Osteocyte (in vitro differentiated cells): ENCODE data around the gene PHACTR1. TPM values are rescaled to one million over a fixed set of nuclear protein-coding genes. Genes with fewer than 3 reads are reported as not detected.

Experiments
- DNase-seq: peaks from one replicate; pipeline ENCODE4 v3.0.0; 2021; ENCODE audit warnings: mixed read lengths; ENCODE audit not compliant: unreplicated experiment; ENCODE audit errors: extremely low spot score
- H3K27ac Mint-ChIP-seq: one replicate; pipeline ENCODE4 v1.8.0; 2021; ENCODE audit warnings: mild to moderate bottlenecking, mixed read lengths; ENCODE audit not compliant: unreplicated experiment
- H3K27me3 Mint-ChIP-seq: one replicate; pipeline ENCODE4 v1.8.0; 2021; ENCODE audit warnings: mixed read lengths; ENCODE audit not compliant: unreplicated experiment
- H3K36me3 Mint-ChIP-seq: one replicate; pipeline ENCODE4 v1.8.0; 2021; ENCODE audit warnings: mixed read lengths; ENCODE audit not compliant: unreplicated experiment
- H3K4me1 Mint-ChIP-seq: one replicate; pipeline ENCODE4 v1.8.0; 2021; ENCODE audit warnings: mixed read lengths; ENCODE audit not compliant: unreplicated experiment
- H3K4me3 Mint-ChIP-seq: one replicate; pipeline ENCODE4 v1.8.0; 2021; ENCODE audit warnings: mild to moderate bottlenecking, moderate library complexity, mixed read lengths; ENCODE audit not compliant: unreplicated experiment
- H3K9me3 Mint-ChIP-seq: one replicate; pipeline ENCODE4 v1.8.0; 2021; ENCODE audit warnings: mixed read lengths; ENCODE audit not compliant: unreplicated experiment
- total RNA-seq: library from RNA; stranded (reverse); gene quantifications from 2 replicates; pipeline ENCODE4 v1.2.1, GENCODE V29; 2021
- TF ChIP-seq, protein P1 (sequence below): fragments of 200-600 bp; sonication (generic); IDR thresholded peaks from 2 replicates; pipeline ENCODE4 v1.5.0; 2021; ENCODE audit warnings: antibody characterized with exemption, mild to moderate bottlenecking, moderate library complexity

Gene PHACTR1
- total RNA-seq, 1 donor from 2014 or later, result 1.0 TPM

GRCh38 chr6:12804952-12805645 is 88.5 kb downstream of the PHACTR1 start:
- TF ChIP-seq, protein P1, sequence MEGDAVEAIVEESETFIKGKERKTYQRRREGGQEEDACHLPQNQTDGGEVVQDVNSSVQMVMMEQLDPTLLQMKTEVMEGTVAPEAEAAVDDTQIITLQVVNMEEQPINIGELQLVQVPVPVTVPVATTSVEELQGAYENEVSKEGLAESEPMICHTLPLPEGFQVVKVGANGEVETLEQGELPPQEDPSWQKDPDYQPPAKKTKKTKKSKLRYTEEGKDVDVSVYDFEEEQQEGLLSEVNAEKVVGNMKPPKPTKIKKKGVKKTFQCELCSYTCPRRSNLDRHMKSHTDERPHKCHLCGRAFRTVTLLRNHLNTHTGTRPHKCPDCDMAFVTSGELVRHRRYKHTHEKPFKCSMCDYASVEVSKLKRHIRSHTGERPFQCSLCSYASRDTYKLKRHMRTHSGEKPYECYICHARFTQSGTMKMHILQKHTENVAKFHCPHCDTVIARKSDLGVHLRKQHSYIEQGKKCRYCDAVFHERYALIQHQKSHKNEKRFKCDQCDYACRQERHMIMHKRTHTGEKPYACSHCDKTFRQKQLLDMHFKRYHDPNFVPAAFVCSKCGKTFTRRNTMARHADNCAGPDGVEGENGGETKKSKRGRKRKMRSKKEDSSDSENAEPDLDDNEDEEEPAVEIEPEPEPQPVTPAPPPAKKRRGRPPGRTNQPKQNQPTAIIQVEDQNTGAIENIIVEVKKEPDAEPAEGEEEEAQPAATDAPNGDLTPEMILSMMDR, result no peak
- DNase-seq, result no peak
- Mint-ChIP-seq H3K4me1 (no peaks in the 10 kb centered on the region), H3K4me3 (no peak overlapping the region), H3K27ac (no peak overlapping the region), H3K36me3 (no peaks in the 10 kb centered on the region), H3K27me3 (peaks cover 6% of the 10 kb centered on the region), H3K9me3 (no peaks in the 10 kb centered on the region)

- H3K36me3 Mint-ChIP-seq, result no peaks in the 10 kb centered on the region
- H3K9me3 Mint-ChIP-seq, result no peaks in the 10 kb centered on the region
- DNase-seq, result no peak
- no peaks in the 10 kb centered on the region for H3K4me1 Mint-ChIP-seq
- peaks cover 6% of the 10 kb centered on the region for H3K27me3 Mint-ChIP-seq
- no peak overlapping the region for H3K27ac Mint-ChIP-seq
- TF ChIP-seq, protein P1, result no peak
- no peak overlapping the region for H3K4me3 Mint-ChIP-seq
These were observed 89.6 kb downstream of the PHACTR1 start for GRCh38 chr6:12806136-12806535.

DNA sequence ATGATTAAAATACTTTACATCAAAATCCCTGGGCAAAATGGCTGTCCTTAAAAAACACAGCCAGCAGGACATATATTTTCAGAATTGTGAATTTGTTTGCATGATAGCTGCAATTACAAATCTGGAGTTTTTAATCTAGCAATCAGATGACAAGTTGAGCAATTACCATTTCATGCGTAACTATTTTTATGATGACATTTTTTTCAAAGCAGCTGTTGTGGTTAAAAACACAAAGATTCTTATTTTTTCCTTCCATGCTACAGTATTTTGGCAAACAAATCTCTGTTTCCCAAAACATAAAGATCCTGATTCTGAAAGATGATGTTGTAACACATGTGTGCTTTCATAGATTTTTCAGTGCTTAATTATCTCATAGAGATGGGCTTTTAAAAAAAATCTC is 90.2 kb downstream of the PHACTR1 start:
- TF ChIP-seq, protein P1, result no peak
- no peak for DNase-seq
- Mint-ChIP-seq H3K36me3 (no peaks in the 10 kb centered on the region), H3K9me3 (no peaks in the 10 kb centered on the region), H3K27me3 (peaks cover 6% of the 10 kb centered on the region), H3K27ac (no peak overlapping the region), H3K4me3 (no peak overlapping the region), H3K4me1 (no peaks in the 10 kb centered on the region)

- Mint-ChIP-seq H3K36me3 (no peaks in the 10 kb centered on the region), H3K27ac (no peak overlapping the region), H3K9me3 (no peaks in the 10 kb centered on the region), H3K4me3 (no peak overlapping the region), H3K27me3 (peaks cover 9% of the 10 kb centered on the region), H3K4me1 (no peaks in the 10 kb centered on the region)
- no peak for DNase-seq
- TF ChIP-seq, protein P1, result no peak
These were observed 95.0 kb downstream of the PHACTR1 start for GRCh38 chr6:12811519-12811918.

- no peak overlapping the region for H3K27ac Mint-ChIP-seq
- DNase-seq, result no peak
- peaks cover 8% of the 10 kb centered on the region for H3K27me3 Mint-ChIP-seq
- no peaks in the 10 kb centered on the region for H3K4me1 Mint-ChIP-seq
- no peak overlapping the region for H3K4me3 Mint-ChIP-seq
- H3K36me3 Mint-ChIP-seq, result no peaks in the 10 kb centered on the region
- no peaks in the 10 kb centered on the region for H3K9me3 Mint-ChIP-seq
- TF ChIP-seq, protein P1, result no peak
These were observed 96.8 kb downstream of the PHACTR1 start for GRCh38 chr6:12813321-12813720.
